Measurements from ENCODE around the gene RASL11B.

Gene RASL11B

GRCh38 chr4:52843958-52844357 is 18.2 kb upstream of the RASL11B start:
- Histone ChIP-seq H3K4me1 (ENCODE audit: control insufficient read depth, insufficient read depth, low read length) (peaks cover 13% of the 10 kb centered on the region), H3K27ac (ENCODE audit: low read length) (no peak overlapping the region), H3K4me3 (ENCODE audit: low read length in 2 of 2) (no peak overlapping the region), H3K9ac (ENCODE audit: low read length in 2 of 2) (no peak overlapping the region), H3K36me3 (ENCODE audit: control insufficient read depth in 2 of 2, insufficient read depth in 2 of 2, low read length in 2 of 2) (no peaks in the 10 kb centered on the region), H3K27me3 (ENCODE audit: control insufficient read depth in 1 of 2, insufficient read depth in 2 of 2, low read length in 2 of 2) (no peaks in the 10 kb centered on the region), H3K9me3 (ENCODE audit: control insufficient read depth in 2 of 2, low read length in 2 of 2) (no peaks in the 10 kb centered on the region)

GRCh38 chr4:52844596-52844995 is 17.5 kb upstream of the RASL11B start:
- H3K27ac ChIP-seq (ENCODE audit: low read length): no peak overlapping the region
- peaks cover 13% of the 10 kb centered on the region for H3K4me1 ChIP-seq (ENCODE audit: control insufficient read depth, insufficient read depth, low read length)
- no peaks in the 10 kb centered on the region for H3K27me3 ChIP-seq (ENCODE audit: control insufficient read depth in 1 of 2, insufficient read depth in 2 of 2, low read length in 2 of 2)
- no peaks in the 10 kb centered on the region for H3K36me3 ChIP-seq (ENCODE audit: control insufficient read depth in 2 of 2, insufficient read depth in 2 of 2, low read length in 2 of 2)
- H3K4me3 ChIP-seq (ENCODE audit: low read length in 2 of 2): no peak overlapping the region
- H3K9me3 ChIP-seq (ENCODE audit: control insufficient read depth in 2 of 2, low read length in 2 of 2): no peaks in the 10 kb centered on the region
- no peak overlapping the region for H3K9ac ChIP-seq (ENCODE audit: low read length in 2 of 2)

GRCh38 chr4:52846502-52846901 is 15.6 kb upstream of the RASL11B start:
- H3K4me1 ChIP-seq (ENCODE audit: control insufficient read depth, insufficient read depth, low read length): peaks cover 12% of the 10 kb centered on the region
- no peaks in the 10 kb centered on the region for H3K36me3 ChIP-seq (ENCODE audit: control insufficient read depth in 2 of 2, insufficient read depth in 2 of 2, low read length in 2 of 2)
- no peak overlapping the region for H3K27ac ChIP-seq (ENCODE audit: low read length)
- no peak overlapping the region for H3K4me3 ChIP-seq (ENCODE audit: low read length in 2 of 2)
- no peak overlapping the region for H3K9ac ChIP-seq (ENCODE audit: low read length in 2 of 2)
- H3K27me3 ChIP-seq (ENCODE audit: control insufficient read depth in 1 of 2, insufficient read depth in 2 of 2, low read length in 2 of 2): no peaks in the 10 kb centered on the region
- no peaks in the 10 kb centered on the region for H3K9me3 ChIP-seq (ENCODE audit: control insufficient read depth in 2 of 2, low read length in 2 of 2)

GRCh38 chr4:52848254-52848653 is 13.9 kb upstream of the RASL11B start:
- Histone ChIP-seq H3K4me1 (ENCODE audit: control insufficient read depth, insufficient read depth, low read length) (peaks cover 6% of the 10 kb centered on the region), H3K36me3 (ENCODE audit: control insufficient read depth in 2 of 2, insufficient read depth in 2 of 2, low read length in 2 of 2) (no peaks in the 10 kb centered on the region), H3K27me3 (ENCODE audit: control insufficient read depth in 1 of 2, insufficient read depth in 2 of 2, low read length in 2 of 2) (no peaks in the 10 kb centered on the region), H3K27ac (ENCODE audit: low read length) (no peak overlapping the region), H3K9me3 (ENCODE audit: control insufficient read depth in 2 of 2, low read length in 2 of 2) (no peaks in the 10 kb centered on the region), H3K4me3 (ENCODE audit: low read length in 2 of 2) (no peak overlapping the region), H3K9ac (ENCODE audit: low read length in 2 of 2) (no peak overlapping the region)

GRCh38 chr4:52850406-52851124 is 11.6 kb upstream of the RASL11B start:
- H3K36me3 ChIP-seq (ENCODE audit: control insufficient read depth in 2 of 2, insufficient read depth in 2 of 2, low read length in 2 of 2): no peaks in the 10 kb centered on the region
- no peaks in the 10 kb centered on the region for H3K9me3 ChIP-seq (ENCODE audit: control insufficient read depth in 2 of 2, low read length in 2 of 2)
- no peak overlapping the region for H3K27ac ChIP-seq (ENCODE audit: low read length)
- no peaks in the 10 kb centered on the region for H3K27me3 ChIP-seq (ENCODE audit: control insufficient read depth in 1 of 2, insufficient read depth in 2 of 2, low read length in 2 of 2)
- H3K9ac ChIP-seq (ENCODE audit: low read length in 2 of 2): no peak overlapping the region
- H3K4me1 ChIP-seq (ENCODE audit: control insufficient read depth, insufficient read depth, low read length): peaks cover 8% of the 10 kb centered on the region
- H3K4me3 ChIP-seq (ENCODE audit: low read length in 2 of 2): no peak overlapping the region

GRCh38 chr4:52852041-52852440 is 10.1 kb upstream of the RASL11B start:
- Histone ChIP-seq H3K4me3 (ENCODE audit: low read length in 2 of 2) (no peak overlapping the region), H3K27ac (ENCODE audit: low read length) (no peak overlapping the region), H3K4me1 (ENCODE audit: control insufficient read depth, insufficient read depth, low read length) (peaks cover 8% of the 10 kb centered on the region), H3K27me3 (ENCODE audit: control insufficient read depth in 1 of 2, insufficient read depth in 2 of 2, low read length in 2 of 2) (no peaks in the 10 kb centered on the region), H3K9ac (ENCODE audit: low read length in 2 of 2) (no peak overlapping the region), H3K9me3 (ENCODE audit: control insufficient read depth in 2 of 2, low read length in 2 of 2) (no peaks in the 10 kb centered on the region), H3K36me3 (ENCODE audit: control insufficient read depth in 2 of 2, insufficient read depth in 2 of 2, low read length in 2 of 2) (no peaks in the 10 kb centered on the region)

- Histone ChIP-seq H3K36me3 (ENCODE audit: control insufficient read depth in 2 of 2, insufficient read depth in 2 of 2, low read length in 2 of 2) (no peaks in the 10 kb centered on the region), H3K4me1 (ENCODE audit: control insufficient read depth, insufficient read depth, low read length) (peaks cover 8% of the 10 kb centered on the region), H3K27ac (ENCODE audit: low read length) (no peak overlapping the region), H3K9me3 (ENCODE audit: control insufficient read depth in 2 of 2, low read length in 2 of 2) (no peaks in the 10 kb centered on the region), H3K4me3 (ENCODE audit: low read length in 2 of 2) (peak overlapping the region in 1 of 2 donors; percentile 35), H3K27me3 (ENCODE audit: control insufficient read depth in 1 of 2, insufficient read depth in 2 of 2, low read length in 2 of 2) (no peaks in the 10 kb centered on the region), H3K9ac (ENCODE audit: low read length in 2 of 2) (no peak overlapping the region)
Observed at GRCh38 chr4:52852711-52853110, 9.4 kb upstream of the RASL11B start.

GRCh38 chr4:52853351-52853750 is 8.8 kb upstream of the RASL11B start:
- no peaks in the 10 kb centered on the region for H3K36me3 ChIP-seq (ENCODE audit: control insufficient read depth in 2 of 2, insufficient read depth in 2 of 2, low read length in 2 of 2)

GRCh38 chr4:52856801-52857200 is 5.3 kb upstream of the RASL11B start:
- H3K27ac ChIP-seq (ENCODE audit: low read length): no peak overlapping the region
- H3K36me3 ChIP-seq (ENCODE audit: control insufficient read depth in 2 of 2, insufficient read depth in 2 of 2, low read length in 2 of 2): no peaks in the 10 kb centered on the region
- no peaks in the 10 kb centered on the region for H3K27me3 ChIP-seq (ENCODE audit: control insufficient read depth in 1 of 2, insufficient read depth in 2 of 2, low read length in 2 of 2)
- H3K4me3 ChIP-seq (ENCODE audit: low read length in 2 of 2): no peak overlapping the region
- peaks cover 0 to 4% of the 10 kb centered on the region in 2 donors for H3K9me3 ChIP-seq (ENCODE audit: control insufficient read depth in 2 of 2, low read length in 2 of 2)
- peaks cover 13% of the 10 kb centered on the region for H3K4me1 ChIP-seq (ENCODE audit: control insufficient read depth, insufficient read depth, low read length)
- H3K9ac ChIP-seq (ENCODE audit: low read length in 2 of 2): no peak overlapping the region

More at GRCh38 chr4:52853351-52853750, 8.8 kb upstream of the RASL11B start:
- Histone ChIP-seq H3K9ac (ENCODE audit: low read length in 2 of 2) (no peak overlapping the region), H3K27me3 (ENCODE audit: control insufficient read depth in 1 of 2, insufficient read depth in 2 of 2, low read length in 2 of 2) (no peaks in the 10 kb centered on the region), H3K9me3 (ENCODE audit: control insufficient read depth in 2 of 2, low read length in 2 of 2) (peaks cover 0 to 4% of the 10 kb centered on the region in 2 donors), H3K4me1 (ENCODE audit: control insufficient read depth, insufficient read depth, low read length) (peaks cover 8% of the 10 kb centered on the region), H3K4me3 (ENCODE audit: low read length in 2 of 2) (no peak overlapping the region), H3K27ac (ENCODE audit: low read length) (no peak overlapping the region)

- Histone ChIP-seq H3K36me3 (ENCODE audit: control insufficient read depth in 2 of 2, insufficient read depth in 2 of 2, low read length in 2 of 2) (no peaks in the 10 kb centered on the region), H3K9ac (ENCODE audit: low read length in 2 of 2) (no peak overlapping the region), H3K9me3 (ENCODE audit: control insufficient read depth in 2 of 2, low read length in 2 of 2) (peaks cover 0 to 4% of the 10 kb centered on the region in 2 donors), H3K4me1 (ENCODE audit: control insufficient read depth, insufficient read depth, low read length) (peaks cover 25% of the 10 kb centered on the region), H3K27me3 (ENCODE audit: control insufficient read depth in 1 of 2, insufficient read depth in 2 of 2, low read length in 2 of 2) (peaks cover 0 to 13% of the 10 kb centered on the region in 2 donors), H3K4me3 (ENCODE audit: low read length in 2 of 2) (no peak overlapping the region), H3K27ac (ENCODE audit: low read length) (no peak overlapping the region)
Observed at GRCh38 chr4:52860361-52860760, 1.8 kb upstream of the RASL11B start.

GRCh38 chr4:52861171-52861823 is 820 bp upstream of the RASL11B start:
- peaks cover 0 to 4% of the 10 kb centered on the region in 2 donors for H3K36me3 ChIP-seq (ENCODE audit: control insufficient read depth in 2 of 2, insufficient read depth in 2 of 2, low read length in 2 of 2)
- H3K4me1 ChIP-seq (ENCODE audit: control insufficient read depth, insufficient read depth, low read length): peaks cover 26% of the 10 kb centered on the region
- H3K9ac ChIP-seq (ENCODE audit: low read length in 2 of 2): peak overlapping the region; percentile 28 to 47
- H3K4me3 ChIP-seq (ENCODE audit: low read length in 2 of 2): peak overlapping the region; percentile 69 to 79
- no peak overlapping the region for H3K27ac ChIP-seq (ENCODE audit: low read length)
- peaks cover 0 to 4% of the 10 kb centered on the region in 2 donors for H3K9me3 ChIP-seq (ENCODE audit: control insufficient read depth in 2 of 2, low read length in 2 of 2)
- H3K27me3 ChIP-seq (ENCODE audit: control insufficient read depth in 1 of 2, insufficient read depth in 2 of 2, low read length in 2 of 2): peaks cover 0 to 13% of the 10 kb centered on the region in 2 donors
